Ishikawa (cell line): Measurements from ENCODE around the gene FOXK1.

Experiments used
- CREB1 ChIP-seq: IDR thresholded peaks from 2 replicates; pipeline ENCODE4 v1.6.1; 2012; ENCODE audit warnings: low read depth
- EGR1 ChIP-seq: IDR thresholded peaks from 2 replicates; pipeline ENCODE4 v1.6.1; 2012
- EP300 ChIP-seq: IDR thresholded peaks from 2 replicates; pipeline ENCODE4 v1.6.1; 2012; ENCODE audit warnings: borderline replicate concordance
- MAX ChIP-seq: IDR thresholded peaks from 2 replicates; pipeline ENCODE4 v1.6.1; 2012
- NFIC ChIP-seq: IDR thresholded peaks from 2 replicates; pipeline ENCODE4 v1.6.1; 2012
- RAD21 ChIP-seq: IDR thresholded peaks from 2 replicates; pipeline ENCODE4 v1.6.1; 2012; ENCODE audit warnings: low read depth
- REST ChIP-seq: IDR thresholded peaks from 2 replicates; pipeline ENCODE4 v1.6.1; 2012; ENCODE audit warnings: low read depth, mild to moderate bottlenecking
- TAF1 ChIP-seq: IDR thresholded peaks from 2 replicates; pipeline ENCODE4 v1.6.1; 2012; ENCODE audit warnings: low read depth, mild to moderate bottlenecking
- ZBTB7A ChIP-seq: IDR thresholded peaks from 2 replicates; pipeline ENCODE4 v1.6.1; 2012; ENCODE audit warnings: low read depth

- TF ChIP-seq NFIC (no peak), REST (no peak), MAX (no peak), ZBTB7A (no peak), EP300 (no peak), CREB1 (no peak), RAD21 (no peak), EGR1 (no peak), TAF1 (no peak)
Measured at GRCh38 chr7:4692055-4692454, 10.0 kb downstream of the FOXK1 start.
